Measurements from ENCODE around the gene PRKD1. TPM values are rescaled to one million over a fixed set of nuclear protein-coding genes. Genes with fewer than 3 reads are reported as not detected.

The PRKD1 gene
- total and polyA plus RNA-seq, 2 donors (not counting 1 experiment from before 2014, with no cell fraction given), result 0.03 to 4.3 TPM

DNA sequence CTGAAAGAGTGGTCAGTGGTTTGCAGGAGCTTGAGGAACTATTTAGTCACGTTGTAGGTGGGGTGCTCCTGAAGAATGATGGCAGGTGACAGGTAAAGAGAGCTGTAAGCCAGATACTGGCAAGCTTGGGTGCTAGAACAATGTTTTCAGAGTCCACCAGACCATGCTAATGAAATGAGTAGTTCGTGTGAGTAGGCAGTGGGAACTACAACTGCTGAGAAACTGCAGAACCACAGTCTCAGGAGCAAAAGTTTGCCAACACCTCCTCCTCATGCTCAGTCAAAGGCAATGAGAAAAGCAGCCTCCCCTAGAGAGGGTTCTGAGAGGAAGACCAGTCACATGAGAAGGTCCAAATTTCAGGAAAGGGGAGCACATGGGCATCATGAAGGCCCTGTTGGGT is 91.3 kb downstream of the PRKD1 start:
- Mint-ChIP-seq H3K4me3 (no peak overlapping the region), H3K9me3 (ENCODE audit: insufficient read depth) (peaks cover 18% of the 10 kb centered on the region), H3K4me1 (no peaks in the 10 kb centered on the region), H3K27me3 (no peaks in the 10 kb centered on the region), H3K27ac (no peak overlapping the region)
- Histone ChIP-seq H3K79me2 (ENCODE audit: control insufficient read depth, insufficient read depth, low read length) (no peaks in the 10 kb centered on the region), H2AFZ (ENCODE audit: insufficient read depth, low read depth, low read length, poor library complexity, severe bottlenecking) (no peak overlapping the region), H3K27me3 (replicated peaks in 1 of 4; ENCODE audit: control extremely low read depth in 1 of 4, control insufficient read depth in 3 of 4, insufficient read depth in 4 of 4, low read length in 3 of 4) (no peaks in the 10 kb centered on the region), H4K20me1 (ENCODE audit: control insufficient read depth, insufficient read depth, low read length, poor library complexity, severe bottlenecking) (no peaks in the 10 kb centered on the region), H3K4me3 (ENCODE audit: control extremely low read depth in 1 of 5, extremely low read depth in 1 of 5, insufficient read depth in 1 of 5, low read depth in 2 of 5, low read length in 4 of 5) (no peak overlapping the region), H3K4me1 (ENCODE audit: control insufficient read depth in 2 of 2, insufficient read depth in 2 of 2, low read length in 2 of 2) (no peaks in the 10 kb centered on the region), H3K9me3 (ENCODE audit: control extremely low read depth in 1 of 3, control insufficient read depth in 2 of 3, insufficient read depth in 1 of 3, low read length in 2 of 3) (peaks cover 5 to 15% (median 14%) of the 10 kb centered on the region in 3 donors), H3K9ac (ENCODE audit: low read length) (no peak overlapping the region), H3K4me2 (replicated peaks; ENCODE audit: low read depth, low read length, poor library complexity, severe bottlenecking) (no peak overlapping the region), H3K36me3 (replicated peaks in 1 of 2; ENCODE audit: control extremely low read depth in 1 of 2, control insufficient read depth in 1 of 2, extremely low read depth in 1 of 2, insufficient read depth in 2 of 2, low read length in 1 of 2) (no peaks in the 10 kb centered on the region), H3K27ac (ENCODE audit: low read length in 2 of 2) (no peak overlapping the region)
- CTCF ChIA-PET, result no interaction called here
- intact Hi-C loops (cut with micrococcal nuclease), result no loop called here
- no peak for TF ChIP-seq CTCF (IDR thresholded peaks at IDR 0.05)
- TF ChIP-seq EZH2 (IDR thresholded peaks at IDR 0.05; ENCODE audit: borderline replicate concordance, insufficient read depth, low read depth, low read length, poor library complexity, severe bottlenecking), result no peak
- no peak for ATAC-seq (ENCODE audit: low read depth)
- WGBS (ENCODE audit: insufficient coverage), result 77% methylated on average over 2 of the region's 2 CpGs
- DNase-seq, result no peak
- POLR2A ChIA-PET, result no interaction called here

DNA sequence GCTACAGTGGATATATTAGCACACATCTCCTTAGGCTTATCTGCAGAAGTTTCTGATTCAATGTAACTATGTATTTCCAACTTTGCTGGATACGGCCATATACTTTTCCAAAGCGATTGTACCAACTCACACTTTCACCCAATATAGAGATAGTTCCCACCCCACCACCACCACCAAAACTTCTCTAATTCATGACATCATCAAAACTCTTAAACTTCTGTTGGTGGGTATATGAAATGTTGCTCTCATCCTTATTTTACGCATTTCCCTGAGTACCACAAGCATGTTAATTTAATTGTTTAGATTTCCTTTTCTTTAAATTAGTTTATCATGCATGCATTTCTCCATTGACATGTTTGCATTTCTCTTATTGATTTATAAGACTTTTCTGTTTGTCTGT is 95.6 kb downstream of the PRKD1 start:
- no peak for DNase-seq
- TF ChIP-seq CTCF (IDR thresholded peaks at IDR 0.05) (no peak), EZH2 (IDR thresholded peaks at IDR 0.05; ENCODE audit: borderline replicate concordance, insufficient read depth, low read depth, low read length, poor library complexity, severe bottlenecking) (no peak)
- Histone ChIP-seq H3K4me3 (ENCODE audit: control extremely low read depth in 1 of 5, extremely low read depth in 1 of 5, insufficient read depth in 1 of 5, low read depth in 2 of 5, low read length in 4 of 5) (no peak overlapping the region), H2AFZ (ENCODE audit: insufficient read depth, low read depth, low read length, poor library complexity, severe bottlenecking) (no peak overlapping the region), H3K9me3 (ENCODE audit: control extremely low read depth in 1 of 3, control insufficient read depth in 2 of 3, insufficient read depth in 1 of 3, low read length in 2 of 3) (no peaks in the 10 kb centered on the region), H3K9ac (ENCODE audit: low read length) (no peak overlapping the region), H3K4me2 (replicated peaks; ENCODE audit: low read depth, low read length, poor library complexity, severe bottlenecking) (no peak overlapping the region), H3K36me3 (replicated peaks in 1 of 2; ENCODE audit: control extremely low read depth in 1 of 2, control insufficient read depth in 1 of 2, extremely low read depth in 1 of 2, insufficient read depth in 2 of 2, low read length in 1 of 2) (no peaks in the 10 kb centered on the region), H3K4me1 (ENCODE audit: control insufficient read depth in 2 of 2, insufficient read depth in 2 of 2, low read length in 2 of 2) (no peaks in the 10 kb centered on the region), H4K20me1 (ENCODE audit: control insufficient read depth, insufficient read depth, low read length, poor library complexity, severe bottlenecking) (no peaks in the 10 kb centered on the region), H3K79me2 (ENCODE audit: control insufficient read depth, insufficient read depth, low read length) (no peaks in the 10 kb centered on the region), H3K27me3 (replicated peaks in 1 of 4; ENCODE audit: control extremely low read depth in 1 of 4, control insufficient read depth in 3 of 4, insufficient read depth in 4 of 4, low read length in 3 of 4) (no peaks in the 10 kb centered on the region), H3K27ac (ENCODE audit: low read length in 2 of 2) (no peak overlapping the region)
- ATAC-seq (ENCODE audit: low read depth), result no peak
- Mint-ChIP-seq H3K4me1 (no peaks in the 10 kb centered on the region), H3K27ac (no peak overlapping the region), H3K4me3 (no peak overlapping the region), H3K27me3 (no peaks in the 10 kb centered on the region), H3K9me3 (ENCODE audit: insufficient read depth) (no peaks in the 10 kb centered on the region)
- ChIA-PET CTCF (no interaction called here), POLR2A (no interaction called here)
- no CpG with 5 or more reads among the region's 3 CpGs for WGBS (ENCODE audit: insufficient coverage)
- intact Hi-C loops (cut with micrococcal nuclease), result no loop called here
